B cell (primary cell): Measurements from ENCODE around the gene PLEKHG3.

ENCODE experiments used
- EZH2 ChIP-seq: IDR thresholded peaks from 2 replicates; pipeline ENCODE4 v1.6.1; 2012; ENCODE audit warnings: borderline replicate concordance, low read depth, mild to moderate bottlenecking, moderate library complexity, low read length; ENCODE audit not compliant: insufficient read depth, poor library complexity, severe bottlenecking
- TF ChIP-seq, protein P1 (sequence below): fragments of 200-600 bp; IDR thresholded peaks from one replicate; pipeline ENCODE4 v1.8.0; 2022; ENCODE audit warnings: antibody characterized with exemption, mild to moderate bottlenecking

DNA sequence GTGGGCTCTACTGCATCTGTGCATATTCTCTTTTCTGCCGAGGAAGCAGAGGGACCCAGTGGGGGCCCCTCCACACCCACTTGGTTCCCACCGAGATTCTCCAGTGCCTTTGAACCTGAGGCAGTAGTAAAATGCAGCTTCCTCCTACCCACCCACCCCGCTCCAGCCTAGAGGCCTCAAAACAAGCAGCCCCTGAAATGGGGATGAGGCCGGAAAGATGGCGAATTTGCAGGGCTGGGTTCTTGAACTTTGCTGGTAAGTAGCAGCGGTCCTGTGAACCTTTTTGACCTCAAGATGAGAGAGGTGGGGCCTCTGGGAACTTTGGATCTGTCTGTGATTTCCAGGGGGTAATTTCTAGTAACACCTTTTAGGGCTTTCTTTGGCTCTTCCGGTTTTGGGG lies 15.4 kb downstream of the PLEKHG3 start:
- no peak for TF ChIP-seq EZH2
- TF ChIP-seq, protein P1, sequence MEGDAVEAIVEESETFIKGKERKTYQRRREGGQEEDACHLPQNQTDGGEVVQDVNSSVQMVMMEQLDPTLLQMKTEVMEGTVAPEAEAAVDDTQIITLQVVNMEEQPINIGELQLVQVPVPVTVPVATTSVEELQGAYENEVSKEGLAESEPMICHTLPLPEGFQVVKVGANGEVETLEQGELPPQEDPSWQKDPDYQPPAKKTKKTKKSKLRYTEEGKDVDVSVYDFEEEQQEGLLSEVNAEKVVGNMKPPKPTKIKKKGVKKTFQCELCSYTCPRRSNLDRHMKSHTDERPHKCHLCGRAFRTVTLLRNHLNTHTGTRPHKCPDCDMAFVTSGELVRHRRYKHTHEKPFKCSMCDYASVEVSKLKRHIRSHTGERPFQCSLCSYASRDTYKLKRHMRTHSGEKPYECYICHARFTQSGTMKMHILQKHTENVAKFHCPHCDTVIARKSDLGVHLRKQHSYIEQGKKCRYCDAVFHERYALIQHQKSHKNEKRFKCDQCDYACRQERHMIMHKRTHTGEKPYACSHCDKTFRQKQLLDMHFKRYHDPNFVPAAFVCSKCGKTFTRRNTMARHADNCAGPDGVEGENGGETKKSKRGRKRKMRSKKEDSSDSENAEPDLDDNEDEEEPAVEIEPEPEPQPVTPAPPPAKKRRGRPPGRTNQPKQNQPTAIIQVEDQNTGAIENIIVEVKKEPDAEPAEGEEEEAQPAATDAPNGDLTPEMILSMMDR, result no peak
